Activated T-cell treated with anti-CD3 and anti-CD28 coated beads, Interleukin-2, amount 50 U/mL, for 48 hours (primary cell): ENCODE results near the gene LTBP3.
A peak's percentile ranks its signal among the peaks of the same experiment; 100 is the strongest.

Source experiments
- DNase-seq, 2 experiments: peaks; one replicate each; pipeline ENCODE4 v3.0.0-alpha.2; 2020

The LTBP3 gene

DNA sequence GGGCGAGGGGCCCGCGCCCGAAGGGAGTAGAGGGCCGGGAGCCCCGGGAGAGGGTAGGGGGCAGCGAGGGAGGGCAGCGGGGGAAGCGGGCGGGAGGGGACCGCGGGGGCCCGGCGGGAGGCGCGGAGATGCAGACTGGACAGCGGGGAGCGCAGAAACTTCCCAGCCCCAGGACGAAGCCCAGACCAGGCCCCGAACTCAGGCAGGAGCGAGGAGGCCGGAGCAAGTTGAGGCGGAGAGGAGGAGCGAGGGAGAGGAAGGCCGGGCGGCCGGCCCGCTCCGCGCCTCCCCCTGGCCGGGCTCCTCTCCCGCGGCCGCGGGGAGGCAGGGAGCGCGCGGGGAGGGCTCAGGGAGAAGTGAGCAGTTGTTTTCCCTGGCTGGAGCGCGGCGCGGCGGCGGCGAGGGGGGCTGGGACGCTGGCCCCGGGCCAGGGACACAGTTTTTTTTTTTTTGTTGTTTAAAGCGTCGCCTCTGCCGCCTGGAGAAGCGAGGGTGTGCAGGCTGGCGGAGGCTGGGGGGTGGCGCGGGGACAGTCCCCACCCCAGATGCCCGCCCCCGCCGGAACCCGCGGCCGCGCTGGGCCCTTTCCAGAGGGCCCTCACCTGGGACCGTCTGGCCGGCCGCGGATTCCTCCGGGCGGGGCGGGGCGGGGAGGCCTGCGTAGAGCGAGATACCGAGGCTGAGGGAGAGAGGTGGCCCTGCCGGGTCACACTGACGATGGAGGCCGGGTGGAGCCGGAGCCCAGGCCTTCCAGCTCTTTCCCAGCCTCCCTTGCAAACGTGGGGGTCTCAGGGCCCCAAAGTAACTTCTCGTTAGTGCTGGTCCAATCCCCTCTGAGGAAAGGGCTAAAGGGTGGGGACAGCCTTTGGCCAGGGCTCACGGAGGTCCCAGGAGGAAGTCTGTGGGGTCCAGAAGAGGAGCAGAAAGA is at the start of gene LTBP3:
LTBP3 (minus strand) TSS at position 358 of the 928 bp plus-strand sequence. CDS start 400 bp downstream, outside the sequence.
- peak; percentile 59 to 64 for DNase-seq

DNA sequence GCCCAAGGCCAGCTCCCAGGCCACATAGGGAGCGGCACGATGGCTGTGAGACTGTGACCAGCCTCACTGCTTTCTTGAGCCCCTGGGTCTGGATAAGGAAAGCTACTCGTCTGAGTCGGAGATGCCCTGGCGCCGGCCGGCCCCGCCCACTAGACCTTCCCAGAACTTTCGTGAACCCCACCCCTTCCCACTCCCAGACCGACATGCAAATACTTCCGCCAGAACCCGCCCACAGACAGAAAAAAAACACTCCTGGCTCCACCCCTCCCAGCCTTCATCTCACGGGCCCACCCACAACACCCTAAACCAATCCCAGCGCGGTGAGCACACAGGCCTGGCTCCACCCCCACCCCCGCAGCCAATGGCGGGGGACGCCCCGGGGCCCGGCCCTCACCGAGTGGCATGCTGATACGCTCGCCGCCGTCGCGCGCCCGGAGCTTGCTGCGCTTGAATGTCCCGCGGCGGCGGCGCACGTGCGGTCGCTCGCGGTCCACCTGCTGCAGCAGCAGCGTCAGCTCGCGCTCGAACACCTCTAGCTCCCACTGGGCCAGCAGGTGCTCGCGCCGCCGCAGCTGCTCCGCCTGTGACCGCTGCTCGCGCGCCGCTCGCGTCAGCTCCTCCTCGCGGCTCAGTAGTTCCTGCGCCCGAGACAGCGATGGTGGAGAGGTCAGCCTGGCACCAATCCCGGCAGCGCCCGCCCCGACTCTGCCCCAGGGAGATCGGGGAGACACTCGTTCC is 48.9 kb upstream of the LTBP3 start:
- peak; percentile 53 to 54 for DNase-seq

DNA sequence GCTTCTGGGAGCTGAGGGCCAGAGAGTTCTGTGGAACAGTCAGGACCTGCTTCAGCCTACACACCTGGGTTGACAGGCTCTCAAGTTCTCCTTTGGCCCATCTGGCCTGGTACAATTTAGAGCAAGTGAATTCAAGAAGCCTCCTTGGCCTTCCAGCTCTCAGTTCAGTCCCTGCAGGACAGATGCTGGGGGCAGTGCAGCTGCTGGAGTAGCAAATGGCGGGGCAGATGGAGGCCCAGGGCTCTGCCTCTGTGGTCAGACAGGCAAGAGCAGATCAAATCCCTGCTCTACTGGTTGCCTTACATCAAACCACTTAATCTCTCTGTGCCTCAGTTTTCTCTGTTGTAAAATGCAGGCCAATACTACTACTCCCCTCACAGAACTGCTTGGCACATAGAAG is 46.1 kb upstream of the LTBP3 start:
- DNase-seq, result no peak

DNA sequence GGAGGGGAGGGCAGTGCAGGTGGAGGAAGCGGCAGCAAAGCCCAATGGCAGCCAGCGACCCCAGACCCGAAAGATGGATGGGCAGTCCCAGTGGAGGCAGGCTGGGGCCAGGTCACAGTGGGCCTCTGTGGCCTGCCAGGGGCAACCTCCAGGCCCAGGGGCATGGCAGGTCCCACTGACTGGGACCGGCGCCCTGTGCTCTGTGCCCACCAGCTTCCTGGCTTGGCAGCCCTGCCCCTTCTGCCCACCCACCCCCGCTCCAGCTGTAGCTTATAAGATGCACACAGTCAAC is 41.7 kb upstream of the LTBP3 start:
- no peak for DNase-seq

DNA sequence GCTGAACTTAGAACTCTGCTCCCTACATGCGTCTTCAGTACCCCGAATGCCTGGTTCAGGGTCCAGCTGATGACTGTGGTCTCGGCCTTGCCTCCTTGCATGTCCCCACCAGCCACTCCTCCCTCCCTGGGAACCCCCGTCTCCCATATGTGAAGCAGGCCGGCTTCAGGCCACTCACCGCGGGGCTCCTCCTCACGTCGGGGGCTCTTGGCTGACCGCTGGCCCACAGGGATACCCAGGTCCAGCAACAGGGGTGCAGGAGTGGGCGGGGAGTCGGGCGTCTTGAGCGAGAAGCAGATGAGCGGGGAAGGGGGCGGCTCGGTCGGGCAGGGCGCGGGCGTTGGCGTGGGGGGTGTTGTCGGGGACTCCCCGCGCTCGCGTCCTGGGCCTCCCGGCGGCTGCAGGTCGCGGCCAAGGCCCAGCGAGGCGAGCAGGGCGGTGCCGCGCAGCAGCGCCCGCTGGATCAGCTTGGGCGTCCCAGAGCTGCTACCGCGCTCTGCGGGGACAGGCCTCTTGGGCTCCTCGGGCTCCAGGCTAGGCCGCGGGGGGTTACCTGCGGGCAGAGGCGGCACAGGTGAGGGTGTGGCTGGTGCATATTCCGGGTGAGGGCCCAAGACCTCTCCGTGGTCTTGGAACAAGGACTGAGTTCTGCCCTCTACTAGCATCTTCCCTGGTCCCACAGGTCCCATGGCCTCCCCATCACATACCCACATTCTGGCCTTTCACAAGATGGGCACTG is 41.2 kb upstream of the LTBP3 start:
- no peak for DNase-seq

DNA sequence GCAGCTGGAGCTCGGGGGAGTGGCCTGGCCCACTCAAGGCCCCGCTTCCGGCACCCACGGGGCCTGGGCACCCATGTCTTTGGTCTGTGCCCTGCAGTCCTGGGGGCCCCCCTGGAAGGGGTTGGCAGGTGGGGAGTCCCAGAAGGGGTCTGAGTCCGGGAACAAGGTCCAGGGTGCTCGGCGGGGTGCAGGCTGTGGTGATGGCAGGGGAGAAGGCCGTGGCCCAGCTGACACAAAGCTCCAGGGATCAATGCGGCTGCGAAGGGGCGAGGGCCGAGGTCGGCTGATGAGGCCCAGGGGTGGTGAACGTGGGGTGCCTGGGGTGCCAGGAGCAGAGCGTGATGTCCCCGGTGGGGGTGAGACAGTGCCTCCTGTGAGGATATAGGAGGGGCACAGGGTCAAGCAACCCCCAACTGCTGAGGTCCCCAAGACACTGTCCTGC is 40.1 kb upstream of the LTBP3 start:
- DNase-seq, result no peak

DNA sequence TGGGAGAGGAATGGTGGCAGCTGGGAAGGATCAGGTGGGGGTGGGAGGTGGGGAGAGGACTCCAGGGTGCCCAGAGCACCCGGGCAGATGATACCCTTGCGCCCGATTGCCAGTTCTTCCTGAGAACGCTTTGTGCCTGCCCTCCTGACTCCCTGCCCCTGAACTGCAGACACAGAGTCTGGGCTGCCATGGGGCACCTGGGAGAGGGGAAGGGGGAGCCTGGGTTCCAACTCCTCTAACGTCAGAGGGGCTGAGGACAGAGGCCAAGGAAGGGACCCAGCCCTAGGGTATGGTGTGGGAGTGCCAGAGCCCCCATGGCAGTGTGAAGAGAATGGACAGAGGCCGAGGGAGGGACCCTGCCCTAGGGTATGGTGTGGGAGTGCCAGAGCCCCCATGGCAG is 38.4 kb upstream of the LTBP3 start:
- DNase-seq, result no peak

DNA sequence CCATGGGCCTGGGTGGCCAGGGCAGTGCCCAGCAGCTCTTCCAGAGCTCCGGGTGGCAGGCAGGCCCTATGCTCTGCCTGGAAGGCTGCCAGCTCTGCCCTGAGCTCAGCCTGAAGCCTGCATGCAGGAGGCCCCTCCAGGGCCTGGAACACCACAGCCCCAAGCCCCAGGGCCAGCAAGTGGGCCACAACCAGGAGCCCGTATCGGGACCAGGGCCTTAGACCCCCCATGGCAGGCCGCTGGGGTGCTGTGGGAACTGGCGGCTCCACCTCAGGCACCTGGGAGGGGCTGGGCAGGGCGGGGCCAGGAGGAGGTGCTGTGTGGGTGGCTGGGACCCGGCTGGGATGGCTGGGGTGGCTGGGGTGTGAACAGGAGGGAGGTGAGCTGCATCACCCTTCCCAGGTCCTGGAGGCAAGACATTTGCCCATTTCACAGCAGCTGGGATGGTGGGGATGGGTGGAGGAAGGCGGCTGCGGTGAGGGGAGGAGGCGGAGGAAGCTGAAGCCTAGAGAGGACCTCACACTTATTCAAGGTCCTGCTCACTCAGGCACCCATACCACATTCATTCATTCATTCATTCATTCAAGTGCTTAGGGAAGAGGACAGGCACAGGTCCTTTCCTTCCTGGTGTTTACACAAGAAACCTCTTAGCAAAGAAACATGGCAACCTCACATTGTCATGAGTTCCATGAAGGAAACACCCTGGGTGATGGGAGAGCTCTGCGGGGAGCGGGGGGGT is 37.6 kb upstream of the LTBP3 start, which contains the start of gene KCNK7:
KCNK7 (minus strand) TSS at position 258 of the 739 bp plus-strand sequence; CDS start at position 230, 28 bp downstream.
- no peak for DNase-seq

DNA sequence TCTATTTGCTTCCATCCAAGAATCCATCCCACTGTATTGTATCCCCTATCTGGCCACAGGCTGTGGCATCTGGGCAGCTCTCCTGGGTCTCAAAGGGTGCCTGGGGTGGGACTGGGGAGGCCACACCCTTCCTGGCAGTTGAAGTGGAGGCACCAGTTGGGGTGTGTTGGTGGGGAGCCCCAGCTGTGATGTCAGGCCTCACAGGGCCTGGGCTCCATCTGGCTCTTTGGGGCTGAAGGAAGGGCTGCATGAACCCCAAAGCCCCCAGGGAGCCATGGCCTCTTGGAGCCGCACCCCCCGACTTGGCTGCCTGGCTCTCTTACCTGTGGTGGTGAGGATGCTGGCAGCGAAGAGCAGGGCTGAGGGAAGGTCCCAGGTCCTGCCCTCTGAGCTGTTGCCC is 37.0 kb upstream of the LTBP3 start:
- DNase-seq, result no peak

DNA sequence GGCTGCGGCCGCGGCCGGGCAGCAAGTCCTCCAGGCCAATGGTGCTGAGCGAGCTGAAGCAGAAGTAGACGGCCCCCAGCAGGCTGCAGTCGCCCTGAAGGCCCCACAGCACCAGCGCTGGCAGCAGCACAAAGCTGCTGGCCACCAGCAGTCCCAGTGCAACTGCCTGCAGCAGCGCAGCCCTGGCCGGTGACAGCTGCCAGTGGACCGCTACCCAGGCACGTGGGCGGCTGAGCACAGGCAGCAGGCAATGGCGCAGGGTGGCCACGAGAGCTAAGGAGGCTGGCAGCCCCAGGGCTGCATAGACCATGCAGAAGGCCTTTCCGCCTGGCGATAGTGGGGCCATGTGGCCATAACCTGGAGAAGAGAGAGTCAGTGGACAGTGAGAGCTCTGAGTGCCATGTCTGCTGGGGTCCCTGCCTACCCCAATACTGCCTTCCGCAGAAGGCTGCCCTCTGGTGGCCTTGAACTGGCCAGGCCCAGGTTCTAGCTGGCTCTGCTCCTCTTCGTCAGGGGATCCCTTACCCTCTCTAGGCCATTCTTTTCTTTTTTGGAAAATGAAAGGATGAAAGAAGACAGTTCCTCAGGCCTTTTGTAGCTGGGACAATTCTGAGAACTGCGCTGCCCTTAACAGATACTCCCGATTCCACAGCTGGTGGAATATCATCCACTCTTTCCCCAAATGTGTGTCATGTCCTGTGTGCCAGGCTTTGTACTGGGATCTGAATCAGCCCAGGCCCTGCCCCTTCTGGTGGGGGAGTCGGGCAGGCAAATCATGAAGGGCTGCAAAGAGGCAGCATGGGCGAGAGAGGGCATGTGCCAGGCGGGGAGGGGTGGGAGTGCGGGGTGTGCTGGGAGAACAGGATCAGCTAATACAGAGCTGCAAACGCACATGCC is 35.6 kb upstream of the LTBP3 start:
- peak; percentile 56 to 65 for DNase-seq

DNA sequence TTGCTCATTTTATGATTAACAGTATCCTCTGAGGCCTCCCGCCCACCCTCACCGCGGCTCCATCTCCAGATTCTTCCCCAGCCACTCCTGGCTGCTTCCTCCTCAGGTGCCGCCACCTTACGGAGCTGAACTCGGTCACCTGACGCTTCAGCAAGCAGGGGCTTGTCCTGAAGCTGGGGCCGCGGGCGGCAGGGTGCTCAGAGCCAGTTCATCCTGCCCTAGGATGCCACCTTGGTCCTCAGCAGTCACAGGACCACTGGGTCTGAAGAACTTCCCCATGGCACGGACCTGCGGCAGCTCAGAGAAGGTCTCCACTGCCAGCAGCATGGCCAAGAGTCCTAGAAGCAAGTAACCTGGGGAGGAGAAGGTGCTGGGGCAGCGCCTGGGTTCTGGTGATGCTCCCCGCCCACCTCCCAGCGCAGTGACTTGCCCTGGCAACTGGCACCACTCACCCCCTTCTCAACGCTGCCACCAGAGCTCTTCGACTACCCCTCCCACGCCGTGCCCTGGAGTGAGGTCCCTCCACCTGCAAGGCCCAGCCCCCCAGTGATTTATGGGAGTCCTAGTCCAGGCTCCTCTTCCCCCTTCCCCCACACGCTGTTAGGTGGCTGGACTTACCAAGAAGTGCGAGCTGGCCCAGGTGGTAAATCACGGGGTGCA is 34.8 kb upstream of the LTBP3 start:
- no peak for DNase-seq

DNA sequence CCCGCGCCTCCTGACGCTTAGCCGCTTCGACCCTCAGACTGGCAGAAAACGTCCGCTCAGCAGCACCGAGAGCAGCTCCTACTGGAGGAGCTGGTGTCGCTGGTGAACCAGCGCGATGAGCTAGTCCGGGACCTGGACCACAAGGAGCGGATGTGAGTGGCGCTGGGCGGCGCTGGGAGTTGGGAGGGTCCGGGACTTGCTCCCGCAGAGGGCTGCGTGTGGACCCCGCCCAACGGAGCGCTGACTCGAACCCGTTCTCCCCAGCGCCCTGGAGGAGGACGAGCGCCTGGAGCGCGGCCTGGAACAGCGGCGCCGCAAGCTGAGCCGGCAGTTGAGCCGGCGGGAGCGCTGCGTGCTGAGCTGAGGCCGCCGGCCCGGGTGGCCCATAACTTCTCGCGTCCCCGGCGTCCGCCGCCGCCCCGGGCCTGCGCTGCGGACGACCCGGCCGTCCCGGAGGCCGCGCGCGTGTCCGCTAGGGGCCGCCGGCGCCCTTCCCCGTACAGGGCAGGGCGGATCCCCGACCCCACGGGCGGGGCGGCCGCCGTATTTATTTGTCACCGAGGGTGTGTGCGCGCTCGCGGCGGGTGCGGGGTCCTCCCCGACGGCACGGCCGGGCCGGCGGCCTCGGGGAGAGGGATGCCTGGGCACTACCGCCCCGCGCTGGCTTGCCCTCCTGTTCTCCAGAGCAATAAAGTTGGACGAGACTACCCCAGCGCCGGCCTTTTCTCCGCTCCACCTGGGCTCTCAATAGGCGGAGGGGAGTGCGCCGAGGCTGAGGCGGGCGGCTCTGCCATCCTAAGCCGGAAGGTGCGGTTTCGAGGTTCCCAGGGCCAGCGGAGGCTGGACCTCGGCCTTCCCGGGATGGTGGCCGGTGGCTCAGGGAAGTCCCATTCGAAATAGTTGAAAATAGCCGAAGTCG is 34.0 kb upstream of the LTBP3 start:
- DNase-seq, result no peak

DNA sequence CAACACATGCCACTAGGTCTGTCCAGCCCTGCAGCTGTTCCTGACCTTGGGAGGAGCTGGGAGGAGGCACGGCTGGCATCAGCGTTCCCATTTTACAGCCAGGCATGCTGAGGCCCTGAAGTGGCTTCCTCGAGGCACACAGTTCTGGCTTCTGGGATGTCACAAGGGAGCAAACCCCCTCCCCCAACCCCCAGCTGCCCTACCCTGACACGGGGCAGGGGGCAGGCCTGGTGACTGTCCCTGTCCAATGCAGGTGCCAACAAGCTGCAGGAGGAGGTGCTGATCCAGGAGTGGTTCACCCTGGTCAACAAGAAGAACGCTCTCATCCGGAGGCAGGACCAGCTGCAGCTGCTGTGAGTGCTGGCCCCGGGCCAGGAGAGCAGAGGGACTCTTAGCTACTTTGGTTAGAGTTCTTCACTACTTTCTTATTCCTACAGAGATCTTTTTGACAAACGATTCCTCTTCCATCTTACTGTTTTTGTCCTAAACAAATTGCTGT is 32.1 kb upstream of the LTBP3 start:
- DNase-seq, result no peak

DNA sequence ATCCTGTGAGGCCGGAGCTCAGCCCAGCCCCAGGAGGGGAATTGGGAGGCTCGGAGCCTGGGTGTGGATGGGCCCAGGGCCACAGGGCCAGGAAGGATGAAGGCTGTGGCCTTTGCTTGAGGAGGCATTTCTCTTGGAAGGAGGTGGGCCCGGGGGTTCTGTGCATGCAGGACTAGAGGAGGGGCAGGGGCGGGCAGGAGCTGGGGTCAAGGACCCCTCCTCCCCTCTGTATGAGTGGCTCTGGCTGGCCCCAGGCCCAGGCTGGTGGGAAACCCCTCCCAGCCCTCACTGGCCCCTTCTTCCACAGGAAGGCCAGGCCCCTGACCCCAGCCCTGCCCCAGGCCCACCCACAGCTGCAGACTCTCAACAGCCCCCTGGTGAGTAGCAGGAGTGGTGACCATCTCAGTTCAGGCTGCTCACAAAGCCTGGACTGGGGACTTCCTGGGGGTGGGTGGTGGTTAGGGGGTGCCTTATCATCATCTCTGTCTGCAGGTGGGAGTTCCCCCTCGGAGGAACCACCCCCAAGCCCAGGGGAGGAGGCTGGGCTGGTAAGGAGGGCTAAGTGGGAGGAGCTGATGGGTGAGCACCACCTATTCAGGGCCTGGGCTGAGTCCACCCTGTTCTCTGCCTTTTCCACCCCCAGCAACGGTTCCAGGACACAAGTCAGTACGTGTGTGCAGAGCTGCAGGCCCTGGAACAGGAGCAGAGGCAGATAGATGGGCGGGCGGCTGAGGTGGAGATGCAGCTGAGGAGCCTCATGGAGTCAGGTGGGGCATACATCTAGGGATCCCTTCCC is 31.5 kb upstream of the LTBP3 start:
- peak; percentile 63 to 65 for DNase-seq

DNA sequence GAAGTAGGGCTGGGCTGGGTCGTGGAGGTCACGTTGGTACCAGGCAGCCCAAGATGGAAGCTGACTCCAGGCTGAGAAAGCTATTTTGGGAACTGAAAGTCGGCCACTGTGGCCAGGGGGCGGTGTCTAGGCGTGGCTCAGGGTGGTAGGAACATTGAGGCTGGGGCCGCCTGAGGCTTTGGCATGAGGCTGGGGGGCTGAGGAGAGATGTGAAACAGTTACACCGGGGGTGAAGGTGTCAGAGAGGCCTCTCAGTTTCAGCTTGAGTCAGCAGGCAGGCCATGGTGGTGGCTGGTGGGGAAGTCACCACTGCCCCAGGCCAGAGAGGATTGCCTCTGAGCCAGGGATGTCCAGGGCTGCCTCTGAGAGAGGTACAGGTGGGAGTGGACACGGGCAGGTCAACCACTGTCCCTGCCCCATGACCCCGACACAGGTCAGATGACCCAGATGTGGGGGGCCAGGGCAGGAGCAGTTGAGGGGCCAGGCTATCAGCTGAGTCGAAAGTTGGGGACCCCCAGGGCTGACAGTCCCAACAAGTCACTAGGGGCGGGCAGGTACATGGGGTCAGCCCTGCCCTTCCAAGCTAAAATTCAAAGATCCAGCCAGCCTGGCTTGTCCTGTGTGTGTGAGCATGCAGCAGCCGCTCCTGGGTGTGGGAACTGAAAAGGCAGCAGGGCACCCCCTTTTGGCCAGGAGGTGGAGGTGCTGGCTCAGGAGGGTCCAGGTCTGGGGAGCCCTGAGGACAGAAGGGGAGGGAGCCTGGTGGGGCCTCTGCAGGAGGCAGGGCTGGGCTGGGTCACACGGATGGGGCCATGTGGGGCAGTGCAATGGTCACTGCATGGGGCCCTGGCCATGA is 30.3 kb upstream of the LTBP3 start:
- peak; percentile 83 to 86 for DNase-seq

DNA sequence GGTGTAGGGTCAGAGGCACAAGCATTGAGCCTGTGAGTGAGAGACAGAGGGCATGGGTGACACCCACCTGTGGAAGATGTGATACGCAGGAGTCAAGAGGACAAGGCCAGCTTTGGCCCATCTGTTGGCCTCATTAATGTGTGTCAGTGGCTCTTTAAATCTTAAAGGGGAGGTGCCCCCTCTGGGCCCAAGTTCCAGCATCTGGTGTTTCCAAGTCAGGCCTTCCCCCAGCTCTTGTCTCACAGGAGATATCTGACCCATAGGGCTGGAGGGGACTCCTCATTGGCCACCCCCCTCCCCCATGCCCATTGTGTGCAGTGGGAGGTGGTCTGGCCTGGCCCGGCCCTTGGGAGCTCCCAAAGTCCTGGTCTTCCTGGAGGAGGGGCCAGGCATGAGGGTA is 28.5 kb upstream of the LTBP3 start:
- no peak for DNase-seq

DNA sequence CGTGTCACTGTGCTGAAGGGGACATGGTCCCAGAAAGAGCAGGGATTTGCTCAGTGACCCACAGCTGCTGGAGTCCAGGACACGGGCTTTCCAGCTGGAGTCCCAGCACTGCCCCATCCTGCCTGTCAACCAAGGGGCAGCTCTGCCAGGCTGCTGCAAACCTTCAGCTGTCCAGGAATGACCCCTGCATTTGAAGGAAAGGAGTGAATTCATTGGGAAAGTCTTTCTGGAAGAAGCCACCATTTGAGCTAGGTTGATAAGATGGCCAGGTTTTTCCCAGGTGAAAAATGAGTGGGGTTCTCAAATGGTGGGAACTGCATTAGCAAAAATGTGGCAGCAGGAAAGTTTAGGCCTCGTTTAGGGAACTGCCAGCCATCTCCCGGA is 28.1 kb upstream of the LTBP3 start:
- DNase-seq, result no peak
